HFFc6 (cell line): ENCODE data around the gene PRDM5. TPM values are rescaled to one million over a fixed set of nuclear protein-coding genes. Genes with fewer than 3 reads are reported as not detected.

ENCODE experiments used
- DNase-seq: peaks from one replicate; pipeline ENCODE4 v3.0.0-alpha.2; 2018
- H3K27ac Mint-ChIP-seq: 2 replicates; pipeline ENCODE4 v1.8.0; 2020; ENCODE audit warnings: mild to moderate bottlenecking, mixed read lengths
- H3K27me3 Mint-ChIP-seq: 2 replicates; pipeline ENCODE4 v1.8.0; 2021; ENCODE audit warnings: mild to moderate bottlenecking, moderate library complexity, mixed read lengths; ENCODE audit not compliant: insufficient read depth
- H3K36me3 Mint-ChIP-seq: 2 replicates; pipeline ENCODE4 v1.8.0; 2021; ENCODE audit warnings: low read depth, mixed read lengths
- H3K4me1 Mint-ChIP-seq: 2 replicates; pipeline ENCODE4 v1.8.0; 2020; ENCODE audit warnings: low read depth, mixed read lengths
- H3K4me3 Mint-ChIP-seq: 2 replicates; pipeline ENCODE4 v1.8.0; 2020; ENCODE audit warnings: mild to moderate bottlenecking, moderate library complexity, mixed read lengths
- H3K9me3 Mint-ChIP-seq: 2 replicates; pipeline ENCODE4 v1.8.0; 2020; ENCODE audit warnings: mild to moderate bottlenecking, mixed read lengths
- CTCF ChIP-seq: fragments of 200-600 bp; sonication (generic); IDR thresholded peaks from 2 replicates; pipeline ENCODE4 v1.5.0; 2021; ENCODE audit warnings: antibody characterized with exemption, mild to moderate bottlenecking
- total RNA-seq, 6 experiments: library from RNA; stranded (reverse); fragmentation: NEBNext Ultra II Directional; extraction: Animal tissue kit (Norgen Biotek cat#: 25700); gene quantifications; 2 replicates in 1 of 6; 3 replicates in 5 of 6; pipeline ENCODE4 v1.2.3, GENCODE V29; 2021

PRDM5 gene
- total RNA-seq, 6 experiments from 2014 or later, result 8.3 to 13.4 (median 12.5) TPM

- Mint-ChIP-seq H3K27me3 (no peaks in the 10 kb centered on the region; the same call in 1 of the 2 replicates), H3K27ac (no peak overlapping the region), H3K36me3 (no peaks in the 10 kb centered on the region), H3K9me3 (no peaks in the 10 kb centered on the region), H3K4me1 (peaks cover 25% of the 10 kb centered on the region), H3K4me3 (no peak overlapping the region)
- no peak for TF ChIP-seq CTCF
- DNase-seq, result no peak
These were observed 100.5 kb downstream of the PRDM5 start for GRCh38 chr4:120821977-120822376.

GRCh38 chr4:120821029-120821428 lies 101.5 kb downstream of the PRDM5 start:
- Mint-ChIP-seq H3K9me3 (no peaks in the 10 kb centered on the region), H3K36me3 (no peaks in the 10 kb centered on the region), H3K4me1 (peaks cover 22% of the 10 kb centered on the region), H3K27me3 (no peaks in the 10 kb centered on the region; the same call in 1 of the 2 replicates), H3K27ac (no peak overlapping the region), H3K4me3 (no peak overlapping the region)
- TF ChIP-seq CTCF, result no peak
- no peak for DNase-seq

GRCh38 chr4:120819805-120820437 lies 102.6 kb downstream of the PRDM5 start:
- Mint-ChIP-seq H3K4me3 (no peak overlapping the region), H3K4me1 (peaks cover 15% of the 10 kb centered on the region), H3K36me3 (no peaks in the 10 kb centered on the region), H3K9me3 (no peaks in the 10 kb centered on the region), H3K27me3 (no peaks in the 10 kb centered on the region), H3K27ac (no peak overlapping the region)
- DNase-seq, result no peak
- TF ChIP-seq CTCF, result no peak

GRCh38 chr4:120816296-120816965 lies 106.1 kb downstream of the PRDM5 start:
- Mint-ChIP-seq H3K27me3 (no peaks in the 10 kb centered on the region), H3K36me3 (no peaks in the 10 kb centered on the region; the same call in 1 of the 2 replicates), H3K9me3 (no peaks in the 10 kb centered on the region), H3K4me1 (peaks cover 42% of the 10 kb centered on the region), H3K27ac (peak overlapping the region; percentile 73), H3K4me3 (peak overlapping the region; percentile 87)
- no peak for TF ChIP-seq CTCF
- DNase-seq, result no peak

GRCh38 chr4:120815361-120815760 lies 107.2 kb downstream of the PRDM5 start:
- TF ChIP-seq CTCF, result no peak
- no peak overlapping the region for H3K27ac Mint-ChIP-seq
- no peaks in the 10 kb centered on the region; the same call in 1 of the 2 replicates for H3K9me3 Mint-ChIP-seq
- peaks cover 42% of the 10 kb centered on the region for H3K4me1 Mint-ChIP-seq
- peaks cover 4% of the 10 kb centered on the region for H3K36me3 Mint-ChIP-seq
- no peak overlapping the region for H3K4me3 Mint-ChIP-seq
- no peaks in the 10 kb centered on the region for H3K27me3 Mint-ChIP-seq
- DNase-seq, result no peak
